SK-N-SH treated with all-trans-retinoic acid at 6 μM for 48 hours (cell line): ENCODE data around the gene GRIN1.
"Not testable (repeated sequence)": the region's sequence is repeated elsewhere in the genome, so short reads cannot be mapped to it uniquely, and the experiment has no call there.

Source experiments
- ATAC-seq: fragments of 200-7000 bp; cut with Tn5 transposase; 3 replicates; pipeline ENCODE4 v1.9.1; 2020; ENCODE audit warnings: mild to moderate bottlenecking, moderate library complexity
- ARNTL ChIP-seq: fragments of 450-650 bp; formaldehyde crosslinking; IDR thresholded peaks from 2 replicates; pipeline ENCODE4 v1.5.0; 2020; ENCODE audit warnings: low read depth, mild to moderate bottlenecking, moderate library complexity, borderline replicate concordance
- BACH2 ChIP-seq: fragments of 250-450 bp; sonication (Bioruptor Pico); IDR thresholded peaks from 2 replicates; pipeline ENCODE4 v1.9.0; 2021; ENCODE audit warnings: mild to moderate bottlenecking, borderline replicate concordance
- CREB5 ChIP-seq: fragments of 250-450 bp; sonication (Bioruptor Pico); IDR thresholded peaks from 2 replicates; pipeline ENCODE4 v1.5.1; 2020; ENCODE audit warnings: low read depth, mild to moderate bottlenecking, moderate library complexity
- CSDC2 ChIP-seq: fragments of 250-450 bp; sonication (Bioruptor Pico); IDR thresholded peaks from 2 replicates; pipeline ENCODE4 v1.5.0; 2020; ENCODE audit warnings: mild to moderate bottlenecking, moderate library complexity
- ESRRG ChIP-seq: fragments of 250-450 bp; sonication (Bioruptor Pico); IDR thresholded peaks from 2 replicates; pipeline ENCODE4 v1.6.1; 2021; ENCODE audit warnings: mild to moderate bottlenecking
- GLIS3 ChIP-seq: fragments of 250-450 bp; sonication (Bioruptor Pico); IDR thresholded peaks from 2 replicates; pipeline ENCODE4 v1.5.0; 2020; ENCODE audit warnings: mild to moderate bottlenecking, moderate library complexity
- ISL1 ChIP-seq: fragments of 250-450 bp; sonication (Bioruptor Pico); IDR thresholded peaks from 2 replicates; pipeline ENCODE4 v2.1.2; 2022; ENCODE audit warnings: mild to moderate bottlenecking, moderate library complexity
- OSR1 ChIP-seq: fragments of 250-450 bp; sonication (Bioruptor Pico); IDR thresholded peaks from 2 replicates; pipeline ENCODE4 v1.8.0; 2022; ENCODE audit warnings: moderate library complexity, mild to moderate bottlenecking, inconsistent platforms
- PPARA ChIP-seq: fragments of 250-450 bp; sonication (Bioruptor Pico); IDR thresholded peaks from 2 replicates; pipeline ENCODE4 v1.5.0; 2020; ENCODE audit warnings: mild to moderate bottlenecking, borderline replicate concordance
- RARB ChIP-seq: fragments of 250-450 bp; sonication (Bioruptor Pico); IDR thresholded peaks from 2 replicates; pipeline ENCODE4 v1.8.0; 2021; ENCODE audit warnings: mild to moderate bottlenecking, moderate library complexity
- SNAI2 ChIP-seq: fragments of 250-450 bp; sonication (Bioruptor Pico); IDR thresholded peaks from 2 replicates; pipeline ENCODE4 v1.5.0; 2020; ENCODE audit warnings: mild to moderate bottlenecking, moderate library complexity
- TCF4 ChIP-seq: fragments of 250-450 bp; sonication (Bioruptor Pico); IDR thresholded peaks from 2 replicates; pipeline ENCODE4 v1.8.0; 2021; ENCODE audit warnings: mild to moderate bottlenecking, moderate library complexity, borderline replicate concordance
- TOX ChIP-seq: fragments of 250-450 bp; sonication (Bioruptor Pico); IDR thresholded peaks from 2 replicates; pipeline ENCODE4 v1.8.0; 2021; ENCODE audit warnings: mild to moderate bottlenecking, moderate library complexity, borderline replicate concordance
- ZC3H10 ChIP-seq: fragments of 250-450 bp; sonication (Bioruptor Pico); IDR thresholded peaks from 2 replicates; pipeline ENCODE4 v1.5.1; 2021; ENCODE audit warnings: mild to moderate bottlenecking, moderate library complexity
- ZFP3 ChIP-seq: fragments of 250-450 bp; sonication (Bioruptor Pico); IDR thresholded peaks from 2 replicates; pipeline ENCODE4 v1.5.0; 2020; ENCODE audit warnings: mild to moderate bottlenecking, moderate library complexity
- ZFP30 ChIP-seq: fragments of 450-650 bp; formaldehyde crosslinking; IDR thresholded peaks from 2 replicates; pipeline ENCODE4 v1.5.0; 2022; ENCODE audit warnings: mild to moderate bottlenecking, moderate library complexity
- ZNF70 ChIP-seq: fragments of 450-650 bp; formaldehyde crosslinking; IDR thresholded peaks from 2 replicates; pipeline ENCODE4 v1.5.0; 2020; ENCODE audit warnings: mild to moderate bottlenecking, moderate library complexity
- ZNF8 ChIP-seq: fragments of 450-650 bp; formaldehyde crosslinking; IDR thresholded peaks from 2 replicates; pipeline ENCODE4 v1.5.0; 2020; ENCODE audit warnings: mild to moderate bottlenecking, moderate library complexity
- TF ChIP-seq, protein P1 (sequence below): fragments of 250-450 bp; sonication (Bioruptor Pico); IDR thresholded peaks from 2 replicates; pipeline ENCODE4 v1.5.0; 2020; ENCODE audit warnings: mild to moderate bottlenecking, moderate library complexity
- TF ChIP-seq, protein P2 (sequence below): fragments of 250-450 bp; sonication (Bioruptor Pico); IDR thresholded peaks from 2 replicates; pipeline ENCODE4 v1.5.1; 2021; ENCODE audit warnings: mild to moderate bottlenecking, moderate library complexity
- TF ChIP-seq, protein P3 (sequence below): fragments of 250-450 bp; sonication (Bioruptor Pico); IDR thresholded peaks from 2 replicates; pipeline ENCODE4 v1.8.0; 2020; ENCODE audit warnings: mild to moderate bottlenecking, moderate library complexity, borderline replicate concordance

GRIN1 gene

GRCh38 chr9:137130176-137130755 lies 8.7 kb upstream of the GRIN1 start:
- ATAC-seq, result peak; percentile 51
- TF ChIP-seq, protein P1, sequence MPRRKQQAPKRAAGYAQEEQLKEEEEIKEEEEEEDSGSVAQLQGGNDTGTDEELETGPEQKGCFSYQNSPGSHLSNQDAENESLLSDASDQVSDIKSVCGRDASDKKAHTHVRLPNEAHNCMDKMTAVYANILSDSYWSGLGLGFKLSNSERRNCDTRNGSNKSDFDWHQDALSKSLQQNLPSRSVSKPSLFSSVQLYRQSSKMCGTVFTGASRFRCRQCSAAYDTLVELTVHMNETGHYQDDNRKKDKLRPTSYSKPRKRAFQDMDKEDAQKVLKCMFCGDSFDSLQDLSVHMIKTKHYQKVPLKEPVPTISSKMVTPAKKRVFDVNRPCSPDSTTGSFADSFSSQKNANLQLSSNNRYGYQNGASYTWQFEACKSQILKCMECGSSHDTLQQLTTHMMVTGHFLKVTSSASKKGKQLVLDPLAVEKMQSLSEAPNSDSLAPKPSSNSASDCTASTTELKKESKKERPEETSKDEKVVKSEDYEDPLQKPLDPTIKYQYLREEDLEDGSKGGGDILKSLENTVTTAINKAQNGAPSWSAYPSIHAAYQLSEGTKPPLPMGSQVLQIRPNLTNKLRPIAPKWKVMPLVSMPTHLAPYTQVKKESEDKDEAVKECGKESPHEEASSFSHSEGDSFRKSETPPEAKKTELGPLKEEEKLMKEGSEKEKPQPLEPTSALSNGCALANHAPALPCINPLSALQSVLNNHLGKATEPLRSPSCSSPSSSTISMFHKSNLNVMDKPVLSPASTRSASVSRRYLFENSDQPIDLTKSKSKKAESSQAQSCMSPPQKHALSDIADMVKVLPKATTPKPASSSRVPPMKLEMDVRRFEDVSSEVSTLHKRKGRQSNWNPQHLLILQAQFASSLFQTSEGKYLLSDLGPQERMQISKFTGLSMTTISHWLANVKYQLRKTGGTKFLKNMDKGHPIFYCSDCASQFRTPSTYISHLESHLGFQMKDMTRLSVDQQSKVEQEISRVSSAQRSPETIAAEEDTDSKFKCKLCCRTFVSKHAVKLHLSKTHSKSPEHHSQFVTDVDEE (CRISPR knock-in tag), result no peak
- TF ChIP-seq SNAI2 (CRISPR knock-in tag), result no peak
- TF ChIP-seq, protein P2, sequence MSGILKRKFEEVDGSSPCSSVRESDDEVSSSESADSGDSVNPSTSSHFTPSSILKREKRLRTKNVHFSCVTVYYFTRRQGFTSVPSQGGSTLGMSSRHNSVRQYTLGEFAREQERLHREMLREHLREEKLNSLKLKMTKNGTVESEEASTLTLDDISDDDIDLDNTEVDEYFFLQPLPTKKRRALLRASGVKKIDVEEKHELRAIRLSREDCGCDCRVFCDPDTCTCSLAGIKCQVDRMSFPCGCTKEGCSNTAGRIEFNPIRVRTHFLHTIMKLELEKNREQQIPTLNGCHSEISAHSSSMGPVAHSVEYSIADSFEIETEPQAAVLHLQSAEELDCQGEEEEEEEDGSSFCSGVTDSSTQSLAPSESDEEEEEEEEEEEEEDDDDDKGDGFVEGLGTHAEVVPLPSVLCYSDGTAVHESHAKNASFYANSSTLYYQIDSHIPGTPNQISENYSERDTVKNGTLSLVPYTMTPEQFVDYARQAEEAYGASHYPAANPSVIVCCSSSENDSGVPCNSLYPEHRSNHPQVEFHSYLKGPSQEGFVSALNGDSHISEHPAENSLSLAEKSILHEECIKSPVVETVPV (CRISPR knock-in tag), result no peak

GRCh38 chr9:137134191-137134590 lies 4.8 kb upstream of the GRIN1 start:
- no peak for TF ChIP-seq ZFP30
- TF ChIP-seq, protein P1 (CRISPR knock-in tag), result no peak
- TF ChIP-seq TOX (CRISPR knock-in tag), result no peak
- no peak for TF ChIP-seq PPARA (CRISPR knock-in tag)
- TF ChIP-seq GLIS3 (CRISPR knock-in tag), result no peak
- TF ChIP-seq CSDC2, result no peak
- TF ChIP-seq, protein P3, sequence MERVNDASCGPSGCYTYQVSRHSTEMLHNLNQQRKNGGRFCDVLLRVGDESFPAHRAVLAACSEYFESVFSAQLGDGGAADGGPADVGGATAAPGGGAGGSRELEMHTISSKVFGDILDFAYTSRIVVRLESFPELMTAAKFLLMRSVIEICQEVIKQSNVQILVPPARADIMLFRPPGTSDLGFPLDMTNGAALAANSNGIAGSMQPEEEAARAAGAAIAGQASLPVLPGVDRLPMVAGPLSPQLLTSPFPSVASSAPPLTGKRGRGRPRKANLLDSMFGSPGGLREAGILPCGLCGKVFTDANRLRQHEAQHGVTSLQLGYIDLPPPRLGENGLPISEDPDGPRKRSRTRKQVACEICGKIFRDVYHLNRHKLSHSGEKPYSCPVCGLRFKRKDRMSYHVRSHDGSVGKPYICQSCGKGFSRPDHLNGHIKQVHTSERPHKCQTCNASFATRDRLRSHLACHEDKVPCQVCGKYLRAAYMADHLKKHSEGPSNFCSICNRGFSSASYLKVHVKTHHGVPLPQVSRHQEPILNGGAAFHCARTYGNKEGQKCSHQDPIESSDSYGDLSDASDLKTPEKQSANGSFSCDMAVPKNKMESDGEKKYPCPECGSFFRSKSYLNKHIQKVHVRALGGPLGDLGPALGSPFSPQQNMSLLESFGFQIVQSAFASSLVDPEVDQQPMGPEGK (CRISPR knock-in tag), result no peak
- no peak for TF ChIP-seq SNAI2 (CRISPR knock-in tag)
- TF ChIP-seq ARNTL (CRISPR knock-in tag), result no peak
- no peak for TF ChIP-seq ZC3H10 (CRISPR knock-in tag)
- no peak for TF ChIP-seq OSR1
- no peak for TF ChIP-seq ESRRG
- TF ChIP-seq ZNF8 (CRISPR knock-in tag), result no peak
- TF ChIP-seq ISL1 (CRISPR knock-in tag), result no peak
- no peak for TF ChIP-seq RARB
- no peak for TF ChIP-seq BACH2 (CRISPR knock-in tag)
- TF ChIP-seq CREB5, result no peak
- no peak for TF ChIP-seq ZNF70 (CRISPR knock-in tag)
- no peak for TF ChIP-seq TCF4 (CRISPR knock-in tag)
- TF ChIP-seq ZFP3, result no peak
- ATAC-seq, result no peak

GRCh38 chr9:137135154-137135553 lies 3.8 kb upstream of the GRIN1 start:
- not testable (repeated sequence) for ATAC-seq
